ENCODE results near the gene CREB3L1.

The CREB3L1 gene

GRCh38 chr11:46345131-46345597 lies 67.7 kb downstream of the CREB3L1 start:
- Histone ChIP-seq H3K4me3 (ENCODE audit: low read length, poor library complexity, severe bottlenecking) (peak overlapping the region; percentile 72), H3K4me2 (ENCODE audit: low read depth, low read length, poor library complexity, severe bottlenecking) (peak overlapping the region; percentile 88), H3K4me1 (ENCODE audit: insufficient read depth, low read length, poor library complexity, severe bottlenecking) (peaks cover 82% of the 10 kb centered on the region)

GRCh38 chr11:46345881-46346484 lies 68.5 kb downstream of the CREB3L1 start:
- Histone ChIP-seq H3K27me3 (ENCODE audit: insufficient read depth, low read length, poor library complexity, severe bottlenecking) (no peaks in the 10 kb centered on the region), H4K20me1 (ENCODE audit: insufficient read depth, low read length, poor library complexity, severe bottlenecking) (peaks cover 25% of the 10 kb centered on the region), H3K4me2 (ENCODE audit: low read depth, low read length, poor library complexity, severe bottlenecking) (peak overlapping the region; percentile 88), H3K9ac (ENCODE audit: low read depth, low read length, poor library complexity, severe bottlenecking) (peak overlapping the region; percentile 87), H3K9me2 (replicated peaks; ENCODE audit: low read depth, low read length) (no peaks in the 10 kb centered on the region), H2AFZ (ENCODE audit: low read length) (no peak overlapping the region), H3K4me3 (ENCODE audit: low read length, poor library complexity, severe bottlenecking) (peak overlapping the region; percentile 72), H3K79me2 (ENCODE audit: insufficient read depth, low read length) (peaks cover 51% of the 10 kb centered on the region), H3K9me3 (ENCODE audit: insufficient read depth, low read depth, low read length) (no peaks in the 10 kb centered on the region), H3K36me3 (ENCODE audit: insufficient read depth, low read length) (no peaks in the 10 kb centered on the region), H3K4me1 (ENCODE audit: insufficient read depth, low read length, poor library complexity, severe bottlenecking) (peaks cover 79% of the 10 kb centered on the region), H3F3A (ENCODE audit: low read depth) (peaks cover 19% of the 10 kb centered on the region)
- TF ChIP-seq EZH2phosphoT487 (IDR thresholded peaks at IDR 0.05; ENCODE audit: borderline replicate concordance) (no peak), CTCF (conservative IDR thresholded peaks at IDR 0.05; ENCODE audit: low read length) (no peak)

More at GRCh38 chr11:46345131-46345597, 67.7 kb downstream of the CREB3L1 start:
- Histone ChIP-seq H4K20me1 (ENCODE audit: insufficient read depth, low read length, poor library complexity, severe bottlenecking) (peaks cover 18% of the 10 kb centered on the region), H3K79me2 (ENCODE audit: insufficient read depth, low read length) (peaks cover 43% of the 10 kb centered on the region), H2AFZ (ENCODE audit: low read length) (no peak overlapping the region), H3F3A (ENCODE audit: low read depth) (peaks cover 19% of the 10 kb centered on the region), H3K9me2 (replicated peaks; ENCODE audit: low read depth, low read length) (no peaks in the 10 kb centered on the region), H3K9ac (ENCODE audit: low read depth, low read length, poor library complexity, severe bottlenecking) (peak overlapping the region; percentile 87), H3K27me3 (ENCODE audit: insufficient read depth, low read length, poor library complexity, severe bottlenecking) (no peaks in the 10 kb centered on the region), H3K9me3 (ENCODE audit: insufficient read depth, low read depth, low read length) (no peaks in the 10 kb centered on the region), H3K36me3 (ENCODE audit: insufficient read depth, low read length) (no peaks in the 10 kb centered on the region)
- TF ChIP-seq EZH2phosphoT487 (IDR thresholded peaks at IDR 0.05; ENCODE audit: borderline replicate concordance) (no peak), CTCF (conservative IDR thresholded peaks at IDR 0.05; ENCODE audit: low read length) (no peak)

GRCh38 chr11:46346886-46347636 lies 69.6 kb downstream of the CREB3L1 start, which contains the start of gene DGKZ:
Gene DGKZ (plus strand): TSS chr11:46347463. CDS start chr11:46347660, 197 bp downstream.
- Histone ChIP-seq H3K79me2 (ENCODE audit: insufficient read depth, low read length) (peaks cover 62% of the 10 kb centered on the region), H3K4me2 (ENCODE audit: low read depth, low read length, poor library complexity, severe bottlenecking) (peak within 1 kb of the TSS; percentile 100), H3K4me3 (ENCODE audit: low read length, poor library complexity, severe bottlenecking) (peak within 1 kb of the TSS; percentile 97), H3K36me3 (ENCODE audit: insufficient read depth, low read length) (no peaks in the 10 kb centered on the region), H3K9me2 (replicated peaks; ENCODE audit: low read depth, low read length) (no peaks in the 10 kb centered on the region), H3K4me1 (ENCODE audit: insufficient read depth, low read length, poor library complexity, severe bottlenecking) (peaks cover 77% of the 10 kb centered on the region), H3K27me3 (ENCODE audit: insufficient read depth, low read length, poor library complexity, severe bottlenecking) (no peaks in the 10 kb centered on the region), H2AFZ (ENCODE audit: low read length) (0 out of 2 replicates have a peak within 1 kb of the TSS, but pooled peaks have one; percentile 8), H3F3A (ENCODE audit: low read depth) (peaks cover 17% of the 10 kb centered on the region), H3K9me3 (ENCODE audit: insufficient read depth, low read depth, low read length) (no peaks in the 10 kb centered on the region), H4K20me1 (ENCODE audit: insufficient read depth, low read length, poor library complexity, severe bottlenecking) (peaks cover 36% of the 10 kb centered on the region), H3K9ac (ENCODE audit: low read depth, low read length, poor library complexity, severe bottlenecking) (peak within 1 kb of the TSS; percentile 95)
- TF ChIP-seq EZH2phosphoT487 (IDR thresholded peaks at IDR 0.05; ENCODE audit: borderline replicate concordance) (no peak), CTCF (conservative IDR thresholded peaks at IDR 0.05; ENCODE audit: low read length) (peak; percentile 54)

Data from Loucy (cell line).